HEK293 (cell line): ENCODE measurements around the gene CDK3.

Experiments used
- CTCF ChIA-PET: fragments of 350-600 bp; formaldehyde crosslinking; extraction: SDS; loops from one replicate; lab custom pipeline; 2021; ENCODE audit warnings: antibody characterized with exemption; lab: Yijun Ruan, JAX
- POLR2A ChIA-PET: fragments of 300-600 bp; formaldehyde crosslinking; extraction: SDS; loops from one replicate; lab custom pipeline; 2020; ENCODE audit warnings: antibody characterized with exemption, inconsistent platforms; lab: Yijun Ruan, JAX
- H3K27ac ChIP-seq: fragments of 200-500 bp; sonication (Bioruptor generic); 2 replicates; pipeline ENCODE4 v1.5.1; 2014; ENCODE audit warnings: low read depth, low read length, control low read depth, inconsistent platforms; ENCODE audit errors: extremely low read depth
- H3K36me3 ChIP-seq, 2 experiments: fragments of 200-500 bp in 1 of 2; sonication (Bioruptor generic) in 1 of 2; 1 replicate in 1 of 2; 2 replicates in 1 of 2; pipeline ENCODE4 v1.5.1; 2014 to 2017; ENCODE audit warnings: inconsistent platforms in 2 of 2, low read length in 2 of 2; ENCODE audit not compliant: control insufficient read depth in 2 of 2, insufficient read depth in 1 of 2
- H3K4me1 ChIP-seq: fragments of 200-500 bp; sonication (Bioruptor generic); 2 replicates; pipeline ENCODE4 v1.5.1; 2014; ENCODE audit warnings: mild to moderate bottlenecking, low read length, inconsistent platforms; ENCODE audit not compliant: control insufficient read depth, insufficient read depth
- H3K4me3 ChIP-seq: 2 replicates; pipeline ENCODE4 v1.5.1; 2011; ENCODE audit warnings: low read depth, mild to moderate bottlenecking, control low read depth, low read length, moderate library complexity
- H3K9me3 ChIP-seq: fragments of 200-500 bp; sonication (Bioruptor generic); 2 replicates; pipeline ENCODE4 v1.5.1; 2014; ENCODE audit warnings: low read depth, low read length, inconsistent platforms; ENCODE audit not compliant: control insufficient read depth, insufficient read depth
- HOXC10 ChIP-seq: sonication (generic); formaldehyde crosslinking; IDR thresholded peaks from 2 replicates; pipeline ENCODE4 v1.8.1; 2023; ENCODE audit warnings: mild to moderate bottlenecking, missing genetic modification reagents
- KLF1 ChIP-seq: fragments of 450-650 bp; formaldehyde crosslinking; IDR thresholded peaks from 2 replicates; pipeline ENCODE4 v1.5.1; 2016; ENCODE audit warnings: missing biosample characterization, missing genetic modification characterization
- KLF9 ChIP-seq: fragments of 450-650 bp; formaldehyde crosslinking; IDR thresholded peaks from 2 replicates; pipeline ENCODE4 v1.5.1; 2016; ENCODE audit warnings: missing biosample characterization, missing genetic modification characterization, low read depth
- MEIS1 ChIP-seq: sonication (generic); formaldehyde crosslinking; IDR thresholded peaks from 2 replicates; pipeline ENCODE4 v1.8.1; 2022; ENCODE audit warnings: missing genetic modification reagents, mild to moderate bottlenecking, borderline replicate concordance
- PRDM10 ChIP-seq: fragments of 450-650 bp; formaldehyde crosslinking; IDR thresholded peaks from 2 replicates; pipeline ENCODE4 v1.5.1; 2016; ENCODE audit warnings: missing biosample characterization, missing genetic modification characterization
- TRIM28 ChIP-seq: IDR thresholded peaks from 2 replicates; pipeline ENCODE4 v1.6.1; 2011; ENCODE audit warnings: low read length, control low read depth, borderline replicate concordance
- ZNF138 ChIP-seq: fragments of 450-650 bp; formaldehyde crosslinking; IDR thresholded peaks from 2 replicates; pipeline ENCODE4 v1.5.1; 2016; ENCODE audit warnings: missing biosample characterization, missing genetic modification characterization, borderline replicate concordance
- ZNF2 ChIP-seq: fragments of 450-650 bp; formaldehyde crosslinking; IDR thresholded peaks from 2 replicates; pipeline ENCODE4 v1.5.1; 2016; ENCODE audit warnings: missing biosample characterization, missing genetic modification characterization
- ZNF530 ChIP-seq: fragments of 450-650 bp; formaldehyde crosslinking; IDR thresholded peaks from 2 replicates; pipeline ENCODE4 v1.5.1; 2016; ENCODE audit warnings: low read depth, missing biosample characterization, missing genetic modification characterization
- ZNF670 ChIP-seq: fragments of 450-650 bp; formaldehyde crosslinking; IDR thresholded peaks from 2 replicates; pipeline ENCODE4 v1.5.1; 2016; ENCODE audit warnings: missing biosample characterization, missing genetic modification characterization, low read depth
- ZNF704 ChIP-seq: fragments of 450-650 bp; formaldehyde crosslinking; IDR thresholded peaks from 2 replicates; pipeline ENCODE4 v1.5.1; 2016; ENCODE audit warnings: missing biosample characterization, missing genetic modification characterization
- TF ChIP-seq, protein P1 (sequence below): fragments of 450-650 bp; formaldehyde crosslinking; IDR thresholded peaks from 2 replicates; pipeline ENCODE4 v1.5.1; 2017; ENCODE audit warnings: missing biosample characterization, missing genetic modification characterization

Gene CDK3

DNA sequence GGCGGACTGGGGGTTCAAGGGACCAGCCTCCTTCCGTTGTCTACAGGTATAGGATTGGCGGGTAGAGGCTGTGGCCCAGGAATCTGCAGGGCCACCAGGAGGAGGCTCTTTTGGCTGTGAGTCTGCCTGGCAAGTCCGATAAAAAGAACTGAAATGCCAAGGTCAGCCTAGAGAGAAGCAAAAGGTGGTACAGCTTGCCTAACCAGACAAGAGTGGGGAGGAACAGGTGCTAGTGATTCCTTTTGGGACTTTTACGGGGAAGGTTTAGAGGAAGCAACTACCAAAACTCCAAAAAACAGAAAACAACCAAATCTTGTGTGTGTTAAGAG, 32.1 kb downstream of the CDK3 start:
- no peak overlapping the region for H3K4me3 ChIP-seq
- POLR2A ChIA-PET: interaction anchor here (0.8 kb wide), 1 partner anchor 40 kb away, joined by 3 read pairs; the partner anchor contains the start of gene SRP68
- TF ChIP-seq, protein P1, sequence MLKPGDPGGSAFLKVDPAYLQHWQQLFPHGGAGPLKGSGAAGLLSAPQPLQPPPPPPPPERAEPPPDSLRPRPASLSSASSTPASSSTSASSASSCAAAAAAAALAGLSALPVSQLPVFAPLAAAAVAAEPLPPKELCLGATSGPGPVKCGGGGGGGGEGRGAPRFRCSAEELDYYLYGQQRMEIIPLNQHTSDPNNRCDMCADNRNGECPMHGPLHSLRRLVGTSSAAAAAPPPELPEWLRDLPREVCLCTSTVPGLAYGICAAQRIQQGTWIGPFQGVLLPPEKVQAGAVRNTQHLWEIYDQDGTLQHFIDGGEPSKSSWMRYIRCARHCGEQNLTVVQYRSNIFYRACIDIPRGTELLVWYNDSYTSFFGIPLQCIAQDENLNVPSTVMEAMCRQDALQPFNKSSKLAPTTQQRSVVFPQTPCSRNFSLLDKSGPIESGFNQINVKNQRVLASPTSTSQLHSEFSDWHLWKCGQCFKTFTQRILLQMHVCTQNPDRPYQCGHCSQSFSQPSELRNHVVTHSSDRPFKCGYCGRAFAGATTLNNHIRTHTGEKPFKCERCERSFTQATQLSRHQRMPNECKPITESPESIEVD (tag by site-specific recombination): no peak
- TF ChIP-seq HOXC10 (CRISPR knock-in tag): no peak
- TF ChIP-seq ZNF2 (tag by site-specific recombination): no peak
- TF ChIP-seq TRIM28: no peak
- TF ChIP-seq ZNF670 (tag by site-specific recombination): no peak
- TF ChIP-seq ZNF704 (tag by site-specific recombination): no peak
- TF ChIP-seq, all 188 proteins: peak for 0
- Histone ChIP-seq H3K36me3 (peaks cover 0 to 11% of the 10 kb centered on the region in 2 experiments; a peak in 2 of 3 replicates), H3K9me3 (no peaks in the 10 kb centered on the region), H3K4me1 (peaks cover 10% of the 10 kb centered on the region), H3K27ac (no peak overlapping the region)
- CTCF ChIA-PET: interaction anchor here (0.7 to 3.3 kb wide), 4 partner anchors 18 to 128 kb away, joined by 3 to 24 read pairs (median 3); no protein-coding TSS in a partner anchor

- ChIA-PET CTCF (interaction anchor here (0.7 to 3.3 kb wide), 3 partner anchors 18 to 29 kb away, joined by 3 to 24 read pairs (median 5); no protein-coding TSS in a partner anchor), POLR2A (interaction anchor here (0.8 kb wide), 2 partner anchors 39 to 92 kb away, joined by 3 read pairs; partner anchors contain the start of gene SRP68)
- Histone ChIP-seq H3K27ac (no peak overlapping the region), H3K36me3 (peaks cover 1 to 15% of the 10 kb centered on the region in 2 experiments; a peak in 2 of 3 replicates), H3K4me3 (no peak overlapping the region), H3K9me3 (no peaks in the 10 kb centered on the region), H3K4me1 (peaks cover 10% of the 10 kb centered on the region)
- no peak for TF ChIP-seq ZNF138 (tag by site-specific recombination)
- TF ChIP-seq ZNF530 (tag by site-specific recombination): no peak
- TF ChIP-seq KLF9 (tag by site-specific recombination): no peak
- no peak for TF ChIP-seq PRDM10
- peak; percentile 58; the same call in 1 of the 2 replicates for TF ChIP-seq TRIM28
Observed at GRCh38 chr17:76033139-76033538, 32.5 kb downstream of the CDK3 start.

GRCh38 chr17:76034428-76035350, 34.0 kb downstream of the CDK3 start:
- ChIA-PET POLR2A (interaction anchor here (0.6 kb wide), 3 partner anchors 233 to 908 kb away, joined by 3 to 6 read pairs (median 3); no protein-coding TSS in a partner anchor), CTCF (interaction anchor here (0.7 to 3.3 kb wide), 6 partner anchors 13 to 84 kb away, joined by 3 to 24 read pairs (median 3); no protein-coding TSS in a partner anchor)
- TF ChIP-seq MEIS1 (CRISPR knock-in tag) (no peak), KLF1 (peak; percentile 74)
- no peak overlapping the region for H3K4me3 ChIP-seq
- no peak overlapping the region for H3K27ac ChIP-seq
- no peaks in the 10 kb centered on the region for H3K9me3 ChIP-seq
- H3K4me1 ChIP-seq: peaks cover 2% of the 10 kb centered on the region; the same call in 1 of the 2 replicates
- H3K36me3 ChIP-seq: peaks cover 12 to 31% of the 10 kb centered on the region in 2 experiments
